ENCODE data around the gene PROSER2.

GRCh38 chr10:11841375-11841774 lies 18.2 kb downstream of the PROSER2 start:
- TF ChIP-seq JUND (CRISPR knock-in tag; IDR thresholded peaks at IDR 0.05) (no peak), CTCF (CRISPR knock-in tag; IDR thresholded peaks at IDR 0.05) (no peak), MXD1 (CRISPR knock-in tag; IDR thresholded peaks at IDR 0.05) (no peak), MYC (CRISPR knock-in tag; IDR thresholded peaks at IDR 0.05; ENCODE audit: borderline replicate concordance) (no peak), ZNF430 (CRISPR knock-in tag; IDR thresholded peaks at IDR 0.05) (no peak), CBFB (CRISPR knock-in tag; IDR thresholded peaks at IDR 0.05) (no peak), ZNF382 (CRISPR knock-in tag; IDR thresholded peaks at IDR 0.05; ENCODE audit: borderline replicate concordance) (no peak)
- TF ChIP-seq, protein P1, sequence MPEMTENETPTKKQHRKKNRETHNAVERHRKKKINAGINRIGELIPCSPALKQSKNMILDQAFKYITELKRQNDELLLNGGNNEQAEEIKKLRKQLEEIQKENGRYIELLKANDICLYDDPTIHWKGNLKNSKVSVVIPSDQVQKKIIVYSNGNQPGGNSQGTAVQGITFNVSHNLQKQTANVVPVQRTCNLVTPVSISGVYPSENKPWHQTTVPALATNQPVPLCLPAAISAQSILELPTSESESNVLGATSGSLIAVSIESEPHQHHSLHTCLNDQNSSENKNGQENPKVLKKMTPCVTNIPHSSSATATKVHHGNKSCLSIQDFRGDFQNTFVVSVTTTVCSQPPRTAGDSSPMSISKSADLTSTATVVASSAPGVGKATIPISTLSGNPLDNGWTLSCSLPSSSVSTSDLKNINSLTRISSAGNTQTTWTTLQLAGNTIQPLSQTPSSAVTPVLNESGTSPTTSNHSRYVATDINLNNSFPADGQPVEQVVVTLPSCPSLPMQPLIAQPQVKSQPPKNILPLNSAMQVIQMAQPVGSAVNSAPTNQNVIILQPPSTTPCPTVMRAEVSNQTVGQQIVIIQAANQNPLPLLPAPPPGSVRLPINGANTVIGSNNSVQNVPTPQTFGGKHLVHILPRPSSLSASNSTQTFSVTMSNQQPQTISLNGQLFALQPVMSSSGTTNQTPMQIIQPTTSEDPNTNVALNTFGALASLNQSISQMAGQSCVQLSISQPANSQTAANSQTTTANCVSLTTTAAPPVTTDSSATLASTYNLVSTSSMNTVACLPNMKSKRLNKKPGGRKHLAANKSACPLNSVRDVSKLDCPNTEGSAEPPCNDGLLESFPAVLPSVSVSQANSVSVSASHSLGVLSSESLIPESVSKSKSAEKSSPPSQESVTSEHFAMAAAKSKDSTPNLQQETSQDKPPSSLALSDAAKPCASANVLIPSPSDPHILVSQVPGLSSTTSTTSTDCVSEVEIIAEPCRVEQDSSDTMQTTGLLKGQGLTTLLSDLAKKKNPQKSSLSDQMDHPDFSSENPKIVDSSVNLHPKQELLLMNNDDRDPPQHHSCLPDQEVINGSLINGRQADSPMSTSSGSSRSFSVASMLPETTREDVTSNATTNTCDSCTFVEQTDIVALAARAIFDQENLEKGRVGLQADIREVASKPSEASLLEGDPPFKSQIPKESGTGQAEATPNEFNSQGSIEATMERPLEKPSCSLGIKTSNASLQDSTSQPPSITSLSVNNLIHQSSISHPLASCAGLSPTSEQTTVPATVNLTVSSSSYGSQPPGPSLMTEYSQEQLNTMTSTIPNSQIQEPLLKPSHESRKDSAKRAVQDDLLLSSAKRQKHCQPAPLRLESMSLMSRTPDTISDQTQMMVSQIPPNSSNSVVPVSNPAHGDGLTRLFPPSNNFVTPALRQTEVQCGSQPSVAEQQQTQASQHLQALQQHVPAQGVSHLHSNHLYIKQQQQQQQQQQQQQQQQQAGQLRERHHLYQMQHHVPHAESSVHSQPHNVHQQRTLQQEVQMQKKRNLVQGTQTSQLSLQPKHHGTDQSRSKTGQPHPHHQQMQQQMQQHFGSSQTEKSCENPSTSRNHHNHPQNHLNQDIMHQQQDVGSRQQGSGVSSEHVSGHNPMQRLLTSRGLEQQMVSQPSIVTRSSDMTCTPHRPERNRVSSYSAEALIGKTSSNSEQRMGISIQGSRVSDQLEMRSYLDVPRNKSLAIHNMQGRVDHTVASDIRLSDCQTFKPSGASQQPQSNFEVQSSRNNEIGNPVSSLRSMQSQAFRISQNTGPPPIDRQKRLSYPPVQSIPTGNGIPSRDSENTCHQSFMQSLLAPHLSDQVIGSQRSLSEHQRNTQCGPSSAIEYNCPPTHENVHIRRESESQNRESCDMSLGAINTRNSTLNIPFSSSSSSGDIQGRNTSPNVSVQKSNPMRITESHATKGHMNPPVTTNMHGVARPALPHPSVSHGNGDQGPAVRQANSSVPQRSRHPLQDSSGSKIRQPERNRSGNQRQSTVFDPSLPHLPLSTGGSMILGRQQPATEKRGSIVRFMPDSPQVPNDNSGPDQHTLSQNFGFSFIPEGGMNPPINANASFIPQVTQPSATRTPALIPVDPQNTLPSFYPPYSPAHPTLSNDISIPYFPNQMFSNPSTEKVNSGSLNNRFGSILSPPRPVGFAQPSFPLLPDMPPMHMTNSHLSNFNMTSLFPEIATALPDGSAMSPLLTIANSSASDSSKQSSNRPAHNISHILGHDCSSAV (CRISPR knock-in tag; IDR thresholded peaks at IDR 0.05; ENCODE audit: borderline replicate concordance) = no peak
- TF ChIP-seq, protein P2, sequence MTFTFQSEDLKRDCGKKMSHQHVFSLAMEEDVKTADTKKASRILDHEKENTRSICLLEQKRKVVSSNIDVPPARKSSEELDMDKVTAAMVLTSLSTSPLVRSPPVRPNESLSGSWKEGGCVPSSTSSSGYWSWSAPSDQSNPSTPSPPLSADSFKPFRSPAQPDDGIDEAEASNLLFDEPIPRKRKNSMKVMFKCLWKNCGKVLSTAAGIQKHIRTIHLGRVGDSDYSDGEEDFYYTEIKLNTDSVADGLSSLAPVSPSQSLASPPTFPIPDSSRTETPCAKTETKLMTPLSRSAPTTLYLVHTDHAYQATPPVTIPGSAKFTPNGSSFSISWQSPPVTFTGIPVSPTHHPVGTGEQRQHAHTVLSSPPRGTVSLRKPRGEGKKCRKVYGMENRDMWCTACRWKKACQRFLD (CRISPR knock-in tag; IDR thresholded peaks at IDR 0.05; ENCODE audit: borderline replicate concordance) = no peak

All from HepG2 (cell line).